ENCODE measurements around the gene DGCR6. TPM values are rescaled to one million over a fixed set of nuclear protein-coding genes. Genes with fewer than 3 reads are reported as not detected.
"Not testable (repeated sequence)": the region's sequence is repeated elsewhere in the genome, so short reads cannot be mapped to it uniquely, and the experiment has no call there.

DGCR6 gene
- polyA plus RNA-seq, 4 donors = 8.0 to 12.2 (median 10.1) TPM

GRCh38 chr22:18927573-18927972 lies 21.5 kb downstream of the DGCR6 start:
- no peak for DNase-seq (ENCODE audit: low read depth in 4 of 4, low spot score in 2 of 4)

- no peak for DNase-seq (ENCODE audit: low read depth in 4 of 4, low spot score in 2 of 4)
Observed at GRCh38 chr22:18929459-18929858, 23.3 kb downstream of the DGCR6 start.

GRCh38 chr22:18931905-18932652 lies 26.0 kb downstream of the DGCR6 start:
- DNase-seq (ENCODE audit: low read depth in 4 of 4, low spot score in 2 of 4) = no peak

GRCh38 chr22:18933914-18934313 lies 27.8 kb downstream of the DGCR6 start:
- DNase-seq (ENCODE audit: low read depth in 4 of 4, low spot score in 2 of 4) = no peak

GRCh38 chr22:18934688-18935087 lies 28.6 kb downstream of the DGCR6 start:
- DNase-seq (ENCODE audit: low read depth in 4 of 4, low spot score in 2 of 4) = not testable (repeated sequence)

- no peak for DNase-seq (ENCODE audit: low read depth in 4 of 4, low spot score in 2 of 4)
Observed at GRCh38 chr22:18935889-18936529, 29.9 kb downstream of the DGCR6 start, which contains the start of gene PRODH. Gene PRODH (minus strand): TSS chr22:18936293. CDS start chr22:18936287, 6 bp downstream.

GRCh38 chr22:18938691-18939090 lies 32.6 kb downstream of the DGCR6 start:
- not testable (repeated sequence) for DNase-seq (ENCODE audit: low read depth in 4 of 4, low spot score in 2 of 4)

- DNase-seq (ENCODE audit: low read depth in 4 of 4, low spot score in 2 of 4) = not testable (repeated sequence)
Observed at GRCh38 chr22:18947105-18947504, 41.0 kb downstream of the DGCR6 start.

GRCh38 chr22:18947905-18948304 lies 41.8 kb downstream of the DGCR6 start:
- DNase-seq (ENCODE audit: low read depth in 4 of 4, low spot score in 2 of 4) = no peak

- DNase-seq (ENCODE audit: low read depth in 4 of 4, low spot score in 2 of 4) = no peak
Observed at GRCh38 chr22:18950141-18950540, 44.0 kb downstream of the DGCR6 start.

- no peak for DNase-seq (ENCODE audit: low read depth in 4 of 4, low spot score in 2 of 4)
Observed at GRCh38 chr22:18952022-18952421, 45.9 kb downstream of the DGCR6 start.

GRCh38 chr22:18953128-18953527 lies 47.0 kb downstream of the DGCR6 start:
- DNase-seq (ENCODE audit: low read depth in 4 of 4, low spot score in 2 of 4) = not testable (repeated sequence)

- not testable (repeated sequence) for DNase-seq (ENCODE audit: low read depth in 4 of 4, low spot score in 2 of 4)
Observed at GRCh38 chr22:18954303-18954989, 48.3 kb downstream of the DGCR6 start.

- DNase-seq (ENCODE audit: low read depth in 4 of 4, low spot score in 2 of 4) = no peak
Observed at GRCh38 chr22:18954990-18955571, 49.0 kb downstream of the DGCR6 start.

GRCh38 chr22:18955696-18956095 lies 49.6 kb downstream of the DGCR6 start:
- DNase-seq (ENCODE audit: low read depth in 4 of 4, low spot score in 2 of 4) = no peak

- not testable (repeated sequence) for DNase-seq (ENCODE audit: low read depth in 4 of 4, low spot score in 2 of 4)
Observed at GRCh38 chr22:18956121-18956895, 50.2 kb downstream of the DGCR6 start.

GRCh38 chr22:18956956-18957355 lies 50.8 kb downstream of the DGCR6 start:
- DNase-seq (ENCODE audit: low read depth in 4 of 4, low spot score in 2 of 4) = not testable (repeated sequence)

- not testable (repeated sequence) for DNase-seq (ENCODE audit: low read depth in 4 of 4, low spot score in 2 of 4)
Observed at GRCh38 chr22:18957621-18958320, 51.7 kb downstream of the DGCR6 start.

GRCh38 chr22:18958321-18958705 lies 52.2 kb downstream of the DGCR6 start:
- not testable (repeated sequence) for DNase-seq (ENCODE audit: low read depth in 4 of 4, low spot score in 2 of 4)

- not testable (repeated sequence) for DNase-seq (ENCODE audit: low read depth in 4 of 4, low spot score in 2 of 4)
Observed at GRCh38 chr22:18958738-18959137, 52.6 kb downstream of the DGCR6 start.
